ENCODE measurements around the gene KIF4A.

- TF ChIP-seq, protein P1, sequence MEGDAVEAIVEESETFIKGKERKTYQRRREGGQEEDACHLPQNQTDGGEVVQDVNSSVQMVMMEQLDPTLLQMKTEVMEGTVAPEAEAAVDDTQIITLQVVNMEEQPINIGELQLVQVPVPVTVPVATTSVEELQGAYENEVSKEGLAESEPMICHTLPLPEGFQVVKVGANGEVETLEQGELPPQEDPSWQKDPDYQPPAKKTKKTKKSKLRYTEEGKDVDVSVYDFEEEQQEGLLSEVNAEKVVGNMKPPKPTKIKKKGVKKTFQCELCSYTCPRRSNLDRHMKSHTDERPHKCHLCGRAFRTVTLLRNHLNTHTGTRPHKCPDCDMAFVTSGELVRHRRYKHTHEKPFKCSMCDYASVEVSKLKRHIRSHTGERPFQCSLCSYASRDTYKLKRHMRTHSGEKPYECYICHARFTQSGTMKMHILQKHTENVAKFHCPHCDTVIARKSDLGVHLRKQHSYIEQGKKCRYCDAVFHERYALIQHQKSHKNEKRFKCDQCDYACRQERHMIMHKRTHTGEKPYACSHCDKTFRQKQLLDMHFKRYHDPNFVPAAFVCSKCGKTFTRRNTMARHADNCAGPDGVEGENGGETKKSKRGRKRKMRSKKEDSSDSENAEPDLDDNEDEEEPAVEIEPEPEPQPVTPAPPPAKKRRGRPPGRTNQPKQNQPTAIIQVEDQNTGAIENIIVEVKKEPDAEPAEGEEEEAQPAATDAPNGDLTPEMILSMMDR (IDR thresholded peaks at IDR 0.05; ENCODE audit: low read length), result no peak
- TF ChIP-seq EZH2 (optimal IDR thresholded peaks at IDR 0.05; ENCODE audit: low read depth, low read length), result no peak
These were observed 136.7 kb downstream of the KIF4A start for GRCh38 chrX:70426286-70427278.

All from MM.1S (cell line).